NCI-H2171 treated with DMSO at 0.1 percent for 48 hours (cell line): Measurements from ENCODE around the gene PCSK9.

Experiments
- DNase-seq: peaks from one replicate; lab custom pipeline; 2025; lab: John Stamatoyannopoulos, UW

PCSK9 gene

DNA sequence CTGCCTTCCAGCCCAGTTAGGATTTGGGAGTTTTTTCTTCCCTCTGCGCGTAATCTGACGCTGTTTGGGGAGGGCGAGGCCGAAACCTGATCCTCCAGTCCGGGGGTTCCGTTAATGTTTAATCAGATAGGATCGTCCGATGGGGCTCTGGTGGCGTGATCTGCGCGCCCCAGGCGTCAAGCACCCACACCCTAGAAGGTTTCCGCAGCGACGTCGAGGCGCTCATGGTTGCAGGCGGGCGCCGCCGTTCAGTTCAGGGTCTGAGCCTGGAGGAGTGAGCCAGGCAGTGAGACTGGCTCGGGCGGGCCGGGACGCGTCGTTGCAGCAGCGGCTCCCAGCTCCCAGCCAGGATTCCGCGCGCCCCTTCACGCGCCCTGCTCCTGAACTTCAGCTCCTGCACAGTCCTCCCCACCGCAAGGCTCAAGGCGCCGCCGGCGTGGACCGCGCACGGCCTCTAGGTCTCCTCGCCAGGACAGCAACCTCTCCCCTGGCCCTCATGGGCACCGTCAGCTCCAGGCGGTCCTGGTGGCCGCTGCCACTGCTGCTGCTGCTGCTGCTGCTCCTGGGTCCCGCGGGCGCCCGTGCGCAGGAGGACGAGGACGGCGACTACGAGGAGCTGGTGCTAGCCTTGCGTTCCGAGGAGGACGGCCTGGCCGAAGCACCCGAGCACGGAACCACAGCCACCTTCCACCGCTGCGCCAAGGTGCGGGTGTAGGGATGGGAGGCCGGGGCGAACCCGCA, at the start of gene PCSK9:
Gene PCSK9, plus strand, starts transcription at position 207 of the 741 bp plus-strand sequence. Its CDS starts 290 bp downstream, at position 497.
- peak; percentile 82 for DNase-seq

GRCh38 chr1:54989968-54990810, 49.2 kb upstream of the PCSK9 start:
- no peak for DNase-seq

DNA sequence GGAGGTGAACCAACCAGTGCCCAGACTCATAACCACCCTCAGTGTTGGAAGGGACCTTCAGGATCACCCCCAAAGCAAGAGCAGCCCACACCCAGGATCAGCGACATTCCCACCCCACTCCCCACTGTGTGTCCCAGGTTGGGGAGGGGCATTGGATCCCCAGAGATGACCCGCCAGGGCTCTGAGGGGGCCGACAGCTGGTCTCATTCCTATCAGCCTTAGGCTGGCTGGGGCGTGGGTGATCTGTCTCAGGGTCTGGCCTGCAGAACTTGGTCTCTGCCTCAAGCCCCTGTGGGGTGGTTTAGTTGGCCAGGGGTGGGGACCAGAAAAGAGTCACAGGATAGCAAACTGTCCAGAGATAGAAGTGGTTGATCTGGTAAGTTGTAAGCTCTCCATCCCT, 48.4 kb upstream of the PCSK9 start:
- DNase-seq: no peak

DNA sequence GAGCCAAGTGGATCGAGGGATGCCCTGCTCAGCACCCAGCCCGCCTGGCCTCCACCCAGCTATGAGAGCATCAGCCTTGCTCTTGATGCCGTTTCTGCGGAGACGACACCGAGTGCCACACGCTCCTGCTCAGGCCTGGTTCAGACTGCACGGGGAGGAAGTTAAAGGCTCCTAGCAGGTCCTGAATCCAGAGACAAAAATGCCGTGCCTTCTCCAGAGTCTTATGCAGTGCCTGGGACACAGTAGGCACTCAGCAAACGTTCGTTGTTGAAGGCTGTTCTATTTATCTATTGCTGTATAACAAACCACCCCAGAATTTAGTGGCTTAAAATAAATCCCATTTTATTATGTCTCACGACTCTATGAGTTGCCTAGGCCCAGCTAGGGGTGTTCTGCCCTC, 47.4 kb upstream of the PCSK9 start:
- no peak for DNase-seq

DNA sequence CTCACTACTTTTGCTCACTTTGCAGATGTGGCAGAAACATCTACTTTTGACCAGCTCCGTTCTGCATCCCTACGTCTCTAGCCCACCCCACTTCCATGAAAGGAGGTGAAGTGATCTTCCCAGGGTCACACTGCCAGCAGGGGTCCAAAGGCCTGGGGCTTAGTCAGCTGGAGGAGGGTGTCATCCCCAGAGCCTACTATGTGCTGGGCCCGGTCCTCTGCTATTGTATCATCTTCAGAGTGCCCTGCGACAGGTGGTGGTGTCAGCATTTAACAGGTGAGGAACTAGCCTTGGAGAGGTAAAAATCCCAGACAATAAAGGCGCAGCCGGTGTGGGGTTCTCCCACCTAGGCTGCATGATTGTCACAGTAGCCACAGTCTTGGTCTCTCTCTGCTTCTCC, 46.2 kb upstream of the PCSK9 start:
- DNase-seq: no peak

GRCh38 chr1:54994355-54994990, 44.9 kb upstream of the PCSK9 start:
- DNase-seq: no peak

- no peak for DNase-seq
Measured at GRCh38 chr1:54995013-54995760, 44.2 kb upstream of the PCSK9 start.

DNA sequence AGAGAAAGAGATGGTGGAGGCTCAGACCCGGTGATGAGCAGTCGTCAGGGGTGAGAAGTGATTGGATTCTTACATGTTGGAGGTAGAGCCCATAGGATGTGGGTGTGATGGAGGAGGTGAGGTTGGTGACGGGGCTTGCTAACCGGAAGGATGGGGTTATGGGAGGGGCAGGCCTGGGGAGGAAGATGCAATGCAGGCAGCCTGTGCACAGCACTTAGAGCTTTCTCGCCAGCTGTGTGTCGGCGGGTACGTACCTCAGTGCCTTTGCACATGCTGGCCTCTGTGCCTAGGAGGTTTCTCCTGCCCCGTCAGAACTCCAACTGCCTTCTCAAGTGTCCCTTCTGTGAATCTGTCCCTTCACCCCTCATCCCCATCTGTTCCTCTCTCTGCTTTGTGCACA, 43.5 kb upstream of the PCSK9 start:
- no peak for DNase-seq

GRCh38 chr1:54996359-54996868, 42.9 kb upstream of the PCSK9 start:
- DNase-seq: peak; percentile 69

GRCh38 chr1:54996869-54997710, 42.3 kb upstream of the PCSK9 start:
- DNase-seq: no peak

DNA sequence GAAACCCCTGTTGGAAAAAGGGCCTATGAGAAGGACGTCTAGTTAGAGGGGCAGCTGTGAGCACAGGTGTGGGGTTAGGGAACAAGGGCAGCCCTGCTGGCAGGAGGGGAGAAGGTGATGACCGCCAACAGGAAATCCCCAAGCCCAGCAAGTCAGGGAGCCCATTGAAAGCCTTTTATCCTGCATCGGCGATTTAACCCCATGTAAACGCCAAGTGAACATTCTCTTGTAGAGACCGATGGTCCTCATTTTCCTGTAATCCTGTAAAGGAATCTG, 41.7 kb upstream of the PCSK9 start:
- no peak for DNase-seq

DNA sequence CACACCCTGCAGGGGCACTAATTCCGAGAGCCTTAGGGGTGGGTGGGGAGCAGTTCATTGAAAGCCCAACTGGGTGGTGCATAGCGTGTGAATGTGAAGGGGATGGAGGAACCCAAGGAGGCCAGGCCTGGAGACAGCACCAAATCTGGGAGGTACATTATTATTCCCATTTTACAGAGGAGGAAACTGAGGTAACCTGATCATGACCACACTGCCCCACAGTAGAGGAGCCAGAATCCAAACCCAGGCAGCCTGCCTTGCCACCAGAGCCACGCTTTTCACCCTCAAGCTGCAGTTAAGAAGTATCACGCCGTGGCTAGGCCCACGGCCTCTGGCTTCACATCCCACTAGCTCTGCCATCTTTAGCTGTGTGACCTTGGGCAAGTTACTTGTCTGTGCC, 41.2 kb upstream of the PCSK9 start:
- DNase-seq: no peak

- DNase-seq: no peak
Measured at GRCh38 chr1:54998677-54999076, 40.7 kb upstream of the PCSK9 start, which contains the start of gene BSND. Gene BSND (plus strand): TSS chr1:54998933. CDS start chr1:54999187, 254 bp downstream.

- DNase-seq: no peak
Measured at GRCh38 chr1:55000110-55001085, 39.0 kb upstream of the PCSK9 start.

DNA sequence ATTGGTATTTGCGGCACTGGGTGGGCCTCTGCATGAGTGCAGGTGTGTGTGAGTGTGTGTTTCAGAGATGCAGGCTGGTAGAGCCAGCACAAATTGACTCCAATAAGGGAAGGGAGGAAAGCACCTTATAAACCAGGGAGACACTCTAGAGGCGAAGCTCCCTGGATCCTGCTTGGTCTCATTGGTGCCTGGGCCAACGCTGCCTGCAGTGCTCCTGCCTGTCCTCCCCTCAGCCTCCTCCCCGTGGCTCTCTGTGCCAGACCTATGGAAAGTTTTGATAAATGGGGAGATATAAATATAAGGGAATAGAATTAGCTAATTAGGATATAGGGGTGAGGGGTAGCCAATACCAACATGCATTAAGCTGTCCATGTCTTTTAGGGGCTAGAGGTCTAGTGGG, 38.0 kb upstream of the PCSK9 start:
- DNase-seq: no peak

GRCh38 chr1:55002686-55003085, 36.7 kb upstream of the PCSK9 start:
- DNase-seq: no peak

GRCh38 chr1:55005351-55006140, 33.8 kb upstream of the PCSK9 start:
- DNase-seq: no peak

- DNase-seq: no peak
Measured at GRCh38 chr1:55006931-55007330, 32.4 kb upstream of the PCSK9 start.

DNA sequence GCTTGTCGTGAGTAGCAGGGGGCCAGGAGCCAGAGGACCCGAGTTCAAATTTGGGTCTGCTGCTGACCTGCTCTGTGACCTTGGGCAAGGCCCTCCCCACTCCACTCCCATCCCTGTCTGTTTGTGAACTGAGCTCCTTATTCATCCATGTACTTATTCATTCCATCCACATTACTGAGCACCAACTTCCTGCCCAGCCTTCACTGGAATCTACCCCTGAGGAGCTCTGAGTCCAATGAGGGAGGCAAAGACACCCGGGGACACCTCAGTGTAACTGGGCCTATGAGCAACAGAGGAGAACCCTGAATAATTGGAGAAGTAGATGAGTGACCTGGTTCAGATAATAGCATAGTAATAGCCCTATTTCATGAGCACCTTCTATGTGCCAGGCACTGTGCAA, 31.7 kb upstream of the PCSK9 start:
- DNase-seq: no peak
